Measurements from ENCODE around the gene CDK2AP2.
"Not testable (repeated sequence)": the region's sequence is repeated elsewhere in the genome, so short reads cannot be mapped to it uniquely, and the experiment has no call there.

CDK2AP2 gene

DNA sequence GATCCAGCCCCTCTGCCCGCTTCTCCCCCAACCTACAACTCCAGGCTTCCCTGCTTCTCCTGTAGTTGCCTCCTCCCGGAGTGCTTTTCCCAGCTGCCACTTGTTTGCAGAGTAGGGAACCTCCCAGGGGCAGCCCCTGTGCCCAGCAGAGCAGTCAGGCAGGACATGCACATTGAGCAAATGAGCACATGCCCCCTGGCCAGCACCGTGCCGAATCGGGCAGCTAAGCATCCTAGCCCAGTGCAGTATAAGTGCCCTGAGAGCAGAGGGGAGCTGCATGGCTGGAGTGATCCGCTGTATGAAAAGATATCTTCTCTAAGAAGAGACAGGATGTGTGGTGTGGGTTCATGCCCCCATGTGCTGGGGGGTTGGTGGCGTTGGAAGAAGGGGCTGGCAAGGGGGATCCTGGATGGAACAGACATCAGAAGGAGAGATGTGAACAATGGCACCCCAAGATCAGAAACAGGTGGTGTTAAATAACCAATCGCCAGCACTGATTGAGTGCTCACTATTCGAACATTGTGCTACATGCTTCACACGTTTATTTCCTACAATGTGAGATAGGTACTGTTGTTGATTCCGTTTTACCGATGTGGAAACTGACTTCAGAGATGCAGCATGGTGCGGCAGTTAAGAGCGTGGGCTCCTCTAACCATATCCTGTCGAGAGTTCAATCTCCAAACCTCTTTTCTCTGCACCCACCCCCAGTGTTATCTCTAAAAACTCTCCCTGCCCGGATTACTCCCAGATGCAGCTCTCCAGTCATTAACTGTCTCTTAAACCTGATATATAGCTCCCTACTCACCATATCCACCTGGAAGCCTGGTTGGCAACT is 23.9 kb downstream of the CDK2AP2 start:
- no peak for DNase-seq (ENCODE audit: low read depth, low spot score)
- in situ Hi-C loops (cut with HindIII; ENCODE audit: low sequenced_read_pairs) = no loop called here
- TF ChIP-seq, protein P1, sequence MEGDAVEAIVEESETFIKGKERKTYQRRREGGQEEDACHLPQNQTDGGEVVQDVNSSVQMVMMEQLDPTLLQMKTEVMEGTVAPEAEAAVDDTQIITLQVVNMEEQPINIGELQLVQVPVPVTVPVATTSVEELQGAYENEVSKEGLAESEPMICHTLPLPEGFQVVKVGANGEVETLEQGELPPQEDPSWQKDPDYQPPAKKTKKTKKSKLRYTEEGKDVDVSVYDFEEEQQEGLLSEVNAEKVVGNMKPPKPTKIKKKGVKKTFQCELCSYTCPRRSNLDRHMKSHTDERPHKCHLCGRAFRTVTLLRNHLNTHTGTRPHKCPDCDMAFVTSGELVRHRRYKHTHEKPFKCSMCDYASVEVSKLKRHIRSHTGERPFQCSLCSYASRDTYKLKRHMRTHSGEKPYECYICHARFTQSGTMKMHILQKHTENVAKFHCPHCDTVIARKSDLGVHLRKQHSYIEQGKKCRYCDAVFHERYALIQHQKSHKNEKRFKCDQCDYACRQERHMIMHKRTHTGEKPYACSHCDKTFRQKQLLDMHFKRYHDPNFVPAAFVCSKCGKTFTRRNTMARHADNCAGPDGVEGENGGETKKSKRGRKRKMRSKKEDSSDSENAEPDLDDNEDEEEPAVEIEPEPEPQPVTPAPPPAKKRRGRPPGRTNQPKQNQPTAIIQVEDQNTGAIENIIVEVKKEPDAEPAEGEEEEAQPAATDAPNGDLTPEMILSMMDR (IDR thresholded peaks at IDR 0.05; ENCODE audit: low read depth, low read length) = no peak
- H3K4me3 ChIP-seq (ENCODE audit: low read depth, low read length) = peak overlapping the region; percentile 45

DNA sequence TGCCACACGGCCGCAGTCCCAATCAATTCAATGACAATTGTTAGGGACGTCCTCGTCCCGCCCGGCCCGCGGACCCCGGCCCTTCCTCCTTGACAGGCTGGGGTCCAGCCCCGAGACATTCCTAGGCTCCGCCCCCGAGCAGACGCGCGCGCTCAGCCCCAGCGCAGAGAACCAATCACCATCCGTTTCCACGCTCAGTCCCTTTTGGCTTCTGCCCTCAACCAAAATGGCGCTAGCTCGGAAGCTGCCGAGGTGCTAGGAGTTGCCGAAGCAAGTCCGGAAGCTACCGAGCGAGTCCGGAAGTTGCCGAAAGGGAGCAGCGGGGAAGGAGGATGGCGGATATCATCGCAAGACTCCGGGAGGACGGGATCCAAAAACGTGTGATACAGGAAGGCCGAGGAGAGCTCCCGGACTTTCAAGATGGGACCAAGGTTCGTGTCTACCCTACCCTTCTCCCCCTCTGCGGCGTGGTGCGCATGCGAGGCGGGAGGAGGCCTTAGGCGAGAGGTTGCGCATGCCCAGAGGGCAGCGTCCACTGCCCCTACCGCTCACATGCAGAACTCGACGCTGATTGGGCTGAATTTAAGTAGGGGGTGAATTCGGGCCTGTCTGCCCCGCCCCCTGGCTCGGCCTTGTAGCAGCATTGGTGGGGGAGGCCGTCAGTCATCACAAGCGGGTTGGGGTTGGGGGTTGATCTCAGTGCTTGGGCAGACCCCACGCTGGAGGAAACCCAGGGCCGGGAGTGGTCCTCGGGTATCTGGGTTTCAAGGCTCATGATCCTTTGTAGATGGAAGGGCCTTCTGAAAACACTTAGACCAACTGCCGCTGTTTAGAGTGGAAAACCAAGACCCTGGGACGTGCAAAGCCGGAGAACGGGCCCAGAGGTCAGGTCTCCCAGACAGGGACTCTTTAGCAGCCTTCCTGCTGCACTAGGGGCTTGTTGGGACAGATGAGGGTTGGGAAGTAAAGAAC is 24.8 kb downstream of the CDK2AP2 start, which contains the start of gene AIP:
Gene AIP (plus strand): TSS at position 200 of the 972 bp plus-strand sequence. CDS start 133 bp downstream, at position 333.
- peak; percentile 98 for DNase-seq (ENCODE audit: low read depth, low spot score)
- TF ChIP-seq, protein P1 (IDR thresholded peaks at IDR 0.05; ENCODE audit: low read depth, low read length) = no peak
- peak within 1 kb of the TSS; percentile 45 for H3K4me3 ChIP-seq (ENCODE audit: low read depth, low read length)
- in situ Hi-C loops (cut with HindIII; ENCODE audit: low sequenced_read_pairs) = no loop called here

DNA sequence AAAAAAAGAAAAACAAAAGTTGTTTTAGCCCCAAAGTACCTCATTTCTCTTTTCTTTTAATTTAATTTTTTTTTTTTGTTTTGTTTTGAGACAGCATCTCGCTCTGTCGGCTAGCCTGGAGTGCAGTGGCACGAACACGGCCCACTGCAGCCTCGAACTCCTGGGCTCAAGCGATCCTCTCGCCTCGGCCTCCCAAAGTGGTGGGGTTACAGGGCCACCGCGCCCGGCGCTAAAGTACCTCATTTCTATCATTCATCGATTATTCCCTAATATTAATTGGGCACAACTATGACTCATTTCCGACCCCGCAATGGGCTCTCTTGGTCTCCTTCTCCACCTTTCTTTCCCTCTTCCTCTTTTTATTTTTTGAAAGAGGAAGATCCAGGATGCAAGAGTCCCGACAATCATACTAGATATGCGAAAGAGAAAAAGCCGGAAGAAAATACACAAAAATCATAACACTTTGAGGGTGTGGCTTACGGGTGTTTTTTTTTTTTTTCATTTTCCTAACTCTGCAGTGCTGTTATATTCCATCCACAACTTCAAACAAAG is 25.6 kb downstream of the CDK2AP2 start:
- in situ Hi-C loops (cut with HindIII; ENCODE audit: low sequenced_read_pairs) = no loop called here
- H3K4me3 ChIP-seq (ENCODE audit: low read depth, low read length) = peak overlapping the region; percentile 45
- no peak for DNase-seq (ENCODE audit: low read depth, low spot score)
- TF ChIP-seq, protein P1 (IDR thresholded peaks at IDR 0.05; ENCODE audit: low read depth, low read length) = no peak

DNA sequence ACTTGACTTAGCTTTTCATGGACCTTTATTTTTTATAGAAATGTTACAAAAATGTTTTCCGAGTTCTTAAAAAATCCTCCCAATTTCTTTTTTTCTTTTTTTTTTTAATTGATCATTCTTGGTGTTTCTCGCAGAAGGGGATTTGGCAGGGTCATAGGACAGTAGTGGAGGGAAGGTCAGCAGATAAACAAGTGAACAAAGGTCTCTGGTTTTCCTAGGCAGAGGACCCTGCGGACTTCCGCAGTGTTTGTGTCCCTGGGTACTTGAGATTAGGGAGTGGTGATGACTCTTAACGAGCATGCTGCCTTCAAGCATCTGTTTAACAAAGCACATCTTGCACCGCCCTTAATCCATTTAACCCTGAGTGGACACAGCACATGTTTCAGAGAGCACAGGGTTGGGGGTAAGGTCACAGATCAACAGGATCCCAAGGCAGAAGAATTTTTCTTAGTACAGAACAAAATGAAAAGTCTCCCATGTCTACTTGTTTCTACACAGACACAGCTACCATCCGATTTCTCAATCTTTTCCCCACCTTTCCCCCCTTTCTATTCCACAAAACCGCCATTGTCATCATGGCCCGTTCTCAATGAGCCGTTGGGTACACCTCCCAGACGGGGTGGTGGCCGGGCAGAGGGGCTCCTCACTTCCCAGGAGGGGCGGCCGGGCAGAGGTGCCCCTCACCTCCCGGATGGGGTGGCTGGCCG is 30.5 kb downstream of the CDK2AP2 start:
- H3K4me3 ChIP-seq (ENCODE audit: low read depth, low read length); in situ Hi-C loops (cut with HindIII; ENCODE audit: low sequenced_read_pairs); DNase-seq (ENCODE audit: low read depth, low spot score): not testable (repeated sequence)

DNA sequence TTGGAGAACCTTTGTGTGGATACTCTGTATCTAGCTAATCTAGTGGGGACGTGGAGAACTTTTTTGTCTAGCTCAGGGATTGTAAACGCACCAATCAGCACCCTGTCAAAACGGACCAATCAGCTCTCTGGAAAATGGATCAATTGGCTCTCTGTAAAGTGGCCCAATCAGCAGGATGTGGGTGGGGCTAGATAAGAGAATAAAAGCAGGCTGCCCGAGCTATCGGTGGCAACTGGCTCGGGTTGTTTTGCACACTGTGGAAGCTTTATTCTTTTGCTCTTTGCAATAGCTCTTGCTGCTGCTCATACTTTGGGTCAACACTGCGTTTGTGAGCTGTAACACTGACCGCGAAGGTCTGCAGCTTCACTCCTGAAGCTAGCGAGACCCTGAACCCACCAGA is 31.3 kb downstream of the CDK2AP2 start:
- DNase-seq (ENCODE audit: low read depth, low spot score); in situ Hi-C loops (cut with HindIII; ENCODE audit: low sequenced_read_pairs); H3K4me3 ChIP-seq (ENCODE audit: low read depth, low read length): not testable (repeated sequence)

DNA sequence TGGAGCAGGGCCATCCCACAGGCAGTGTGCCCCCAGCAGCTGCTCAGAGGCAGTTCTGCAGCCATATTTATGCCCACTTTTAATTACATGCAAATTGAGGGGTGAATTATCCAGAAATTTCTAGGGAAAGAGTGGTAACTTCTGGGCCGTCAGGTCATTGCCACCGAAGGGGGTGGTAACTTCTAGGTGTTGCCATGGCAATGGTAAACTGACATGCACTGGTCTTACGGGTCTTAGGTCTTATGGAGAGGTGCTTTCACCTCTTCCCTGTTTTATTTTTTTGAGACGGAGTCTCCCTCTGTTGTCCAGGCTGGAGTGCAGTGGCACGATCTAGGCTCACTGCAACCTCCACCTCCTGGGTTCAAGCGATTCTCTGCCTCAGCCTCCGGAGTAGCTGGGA is 35.1 kb downstream of the CDK2AP2 start:
- no peak overlapping the region for H3K4me3 ChIP-seq (ENCODE audit: low read depth, low read length)
- in situ Hi-C loops (cut with HindIII; ENCODE audit: low sequenced_read_pairs) = no loop called here

More for the DNA sequence above, 35.1 kb downstream of the CDK2AP2 start:
- DNase-seq (ENCODE audit: low read depth, low spot score) = no peak
- TF ChIP-seq, protein P1 (IDR thresholded peaks at IDR 0.05; ENCODE audit: low read depth, low read length) = no peak
